GM12878 (cell line): Measurements from ENCODE around the gene ARHGAP45.

ENCODE experiments used
- BCL11A ChIP-seq: IDR thresholded peaks from 2 replicates; pipeline ENCODE4 v1.6.1; 2011; ENCODE audit warnings: low read depth, low read length
- CHD4 ChIP-seq: fragments of 200-600 bp; sonication (generic); IDR thresholded peaks from 2 replicates; pipeline ENCODE4 v1.6.1; 2016; ENCODE audit warnings: mild to moderate bottlenecking
- EGR1 ChIP-seq, 2 experiments: IDR thresholded peaks; 1 replicate in 1 of 2; 2 replicates in 1 of 2; pipeline ENCODE4 v1.6.1; 2011 to 2012; ENCODE audit warnings: low read depth in 2 of 2, low read length in 2 of 2, borderline replicate concordance in 1 of 2, mild to moderate bottlenecking in 1 of 2, moderate library complexity in 1 of 2
- IKZF2 ChIP-seq, 2 experiments: fragments of 450-650 bp; IDR thresholded peaks; 2 replicates each; pipeline ENCODE4 v1.6.1; 2017; ENCODE audit warnings: mild to moderate bottlenecking in 2 of 2, moderate library complexity in 2 of 2
- KDM1A ChIP-seq: fragments of 200-600 bp; sonication (generic); IDR thresholded peaks from 2 replicates; pipeline ENCODE4 v1.6.1; 2016; ENCODE audit warnings: borderline replicate concordance
- POLR2A ChIP-seq: IDR thresholded peaks from 2 replicates; pipeline ENCODE4 v1.6.1; 2011; ENCODE audit warnings: low read depth, mild to moderate bottlenecking, low read length
- SIN3A ChIP-seq: IDR thresholded peaks from 2 replicates; pipeline ENCODE4 v1.6.1; 2012; ENCODE audit warnings: low read depth, low read length, improper control_type of control experiment
- SIX5 ChIP-seq: IDR thresholded peaks from 2 replicates; pipeline ENCODE4 v1.6.1; 2011; ENCODE audit warnings: mild to moderate bottlenecking, low read depth, low read length, moderate library complexity; ENCODE audit not compliant: severe bottlenecking
- SMARCA5 ChIP-seq: fragments of 450-650 bp; IDR thresholded peaks from 2 replicates; pipeline ENCODE4 v1.6.1; 2017; ENCODE audit warnings: mild to moderate bottlenecking
- TAF1 ChIP-seq: IDR thresholded peaks from 2 replicates; pipeline ENCODE4 v1.6.1; 2011; ENCODE audit warnings: mild to moderate bottlenecking, low read depth, low read length, borderline replicate concordance
- USF2 ChIP-seq: IDR thresholded peaks from 2 replicates; pipeline ENCODE4 v1.6.1; 2011; ENCODE audit warnings: low read depth, low read length, improper control_type of control experiment, borderline replicate concordance
- TF ChIP-seq, protein P1 (sequence below), 3 experiments: IDR thresholded peaks in 2 of 3; conservative IDR thresholded peaks in 1 of 3; 2 replicates each; pipeline ENCODE4 v1.5.1; 2011; ENCODE audit warnings: low read depth in 3 of 3, low read length in 3 of 3, mild to moderate bottlenecking in 3 of 3, control low read depth in 2 of 3, moderate library complexity in 2 of 3, inconsistent platforms in 1 of 3, mixed read lengths in 1 of 3; ENCODE audit not compliant: control insufficient read depth in 2 of 3, insufficient read depth in 1 of 3; ENCODE audit errors: extremely low read depth in 1 of 3

DNA sequence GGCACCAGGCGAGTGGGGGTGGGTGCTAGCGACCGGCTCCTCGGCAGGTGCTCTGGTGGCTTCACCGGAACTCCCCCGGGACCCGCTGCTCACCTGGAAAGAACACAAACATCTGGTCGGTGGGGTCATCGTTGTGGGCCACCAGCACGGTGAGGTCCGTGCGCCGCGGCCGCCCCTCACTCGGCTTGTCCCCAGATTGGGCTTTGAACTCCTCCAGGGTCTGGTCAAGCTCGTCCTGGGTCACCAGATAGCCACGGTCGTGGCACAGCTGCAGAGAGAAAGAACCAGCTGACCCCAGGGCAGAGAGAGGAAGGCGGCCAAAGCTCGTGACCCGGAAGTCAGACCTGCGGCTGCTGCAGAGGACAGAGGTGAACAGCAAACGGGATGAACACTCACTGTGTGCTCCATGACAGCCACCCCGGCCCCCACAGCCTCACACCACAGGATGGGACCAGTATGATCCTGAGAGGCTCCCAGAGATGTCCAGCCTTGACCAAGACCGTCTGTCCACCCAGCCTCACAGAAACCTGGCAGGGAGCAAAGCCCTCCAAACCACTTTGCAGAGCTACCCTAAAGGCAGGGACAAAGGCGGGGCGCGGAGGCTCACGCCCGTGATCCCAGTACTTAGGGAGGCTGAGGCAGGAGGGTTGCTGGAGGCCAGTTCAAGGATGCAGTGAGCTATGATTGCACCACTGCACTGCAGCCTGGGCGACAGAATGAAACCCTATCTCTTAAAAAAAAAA lies 27.0 kb downstream of the ARHGAP45 start:
- TF ChIP-seq SIN3A (no peak), IKZF2 (IDR thresholded peaks at IDR 0.05) (no peak), SIX5 (no peak), EGR1 (IDR thresholded peaks at IDR 0.05; ENCODE audit: borderline replicate concordance in 1 of 2, low read depth in 2 of 2, low read length in 2 of 2) (no peak), POLR2A (no peak; the same call in 1 of the 2 replicates), BCL11A (no peak), TAF1 (no peak), SMARCA5 (no peak), CHD4 (no peak), KDM1A (no peak), USF2 (no peak)
- TF ChIP-seq, protein P1, sequence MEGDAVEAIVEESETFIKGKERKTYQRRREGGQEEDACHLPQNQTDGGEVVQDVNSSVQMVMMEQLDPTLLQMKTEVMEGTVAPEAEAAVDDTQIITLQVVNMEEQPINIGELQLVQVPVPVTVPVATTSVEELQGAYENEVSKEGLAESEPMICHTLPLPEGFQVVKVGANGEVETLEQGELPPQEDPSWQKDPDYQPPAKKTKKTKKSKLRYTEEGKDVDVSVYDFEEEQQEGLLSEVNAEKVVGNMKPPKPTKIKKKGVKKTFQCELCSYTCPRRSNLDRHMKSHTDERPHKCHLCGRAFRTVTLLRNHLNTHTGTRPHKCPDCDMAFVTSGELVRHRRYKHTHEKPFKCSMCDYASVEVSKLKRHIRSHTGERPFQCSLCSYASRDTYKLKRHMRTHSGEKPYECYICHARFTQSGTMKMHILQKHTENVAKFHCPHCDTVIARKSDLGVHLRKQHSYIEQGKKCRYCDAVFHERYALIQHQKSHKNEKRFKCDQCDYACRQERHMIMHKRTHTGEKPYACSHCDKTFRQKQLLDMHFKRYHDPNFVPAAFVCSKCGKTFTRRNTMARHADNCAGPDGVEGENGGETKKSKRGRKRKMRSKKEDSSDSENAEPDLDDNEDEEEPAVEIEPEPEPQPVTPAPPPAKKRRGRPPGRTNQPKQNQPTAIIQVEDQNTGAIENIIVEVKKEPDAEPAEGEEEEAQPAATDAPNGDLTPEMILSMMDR (IDR thresholded peaks at IDR 0.05 in 2 of 3, conservative IDR thresholded peaks at IDR 0.05 in 1 of 3; ENCODE audit: control insufficient read depth in 2 of 3, extremely low read depth in 1 of 3, insufficient read depth in 1 of 3, low read depth in 3 of 3, low read length in 3 of 3): no peak
